HCT116 (cell line): Measurements from ENCODE around the gene BNC2. TPM values are rescaled to one million over a fixed set of nuclear protein-coding genes. Genes with fewer than 3 reads are reported as not detected.

Experiments
- ATAC-seq: fragments of 200-7000 bp; cut with Tn5 transposase; 2 replicates; pipeline ENCODE4 v1.9.1; 2020; ENCODE audit warnings: mild to moderate bottlenecking, moderate library complexity
- BruUV-seq: library from RNA; stranded (reverse); fragments of 400-500 nt; replicated peaks from 2 replicates; lab custom pipeline; 2021; lab: Mats Ljungman, UMichigan
- CTCF ChIA-PET: fragments of 300-600 bp; sonication (Branson Sonifier 250); formaldehyde crosslinking; loops from one replicate; lab custom pipeline; 2021; ENCODE audit warnings: antibody characterized with exemption; lab: Charles Lee
- POLR2A ChIA-PET: fragments of 300-600, 350-600 bp; sonication (Branson Sonifier 250); formaldehyde crosslinking; loops from one replicate; lab custom pipeline; 2021; ENCODE audit warnings: antibody characterized with exemption; lab: Charles Lee
- RAD21 ChIA-PET, 2 experiments: fragments of 300-600 bp; sonication (Branson Sonifier 250); formaldehyde crosslinking; loops; one replicate each; lab custom pipeline; 2023; ENCODE audit warnings: low total read pairs in 2 of 2; ENCODE audit not compliant: uncharacterized antibody in 2 of 2, unreplicated experiment in 2 of 2, low non-redundant PET in 1 of 2; lab: Charles Lee
- DNase-seq: peaks from one replicate; pipeline ENCODE4 v3.0.0-alpha.2; 2010; ENCODE audit warnings: low read depth, low spot score
- H2AFZ ChIP-seq: fragments of 200-600 bp; shearing (Covaris generic), sonication (generic); 2 replicates; pipeline ENCODE4 v1.6.1; 2017; ENCODE audit warnings: low read depth, mixed run types, mixed read lengths, antibody characterized with exemption, low read length; ENCODE audit not compliant: poor library complexity, severe bottlenecking
- H3K27ac ChIP-seq: 2 replicates; pipeline ENCODE4 v1.5.1; 2012; ENCODE audit warnings: low read depth, low read length
- H3K27me3 ChIP-seq: fragments of 200-600 bp; sonication (generic); 2 replicates; pipeline ENCODE4 v1.6.1; 2016; ENCODE audit warnings: mixed run types, low read length, mixed read lengths; ENCODE audit not compliant: insufficient read depth
- H3K36me3 ChIP-seq, 2 experiments: fragments of 200-500 bp in 1 of 2; fragments of 200-600 bp in 1 of 2; sonication (Bioruptor generic) in 1 of 2; sonication (generic) in 1 of 2; 2 replicates each; pipeline versions ENCODE4 v1.5.1 to v1.6.1; 2014 to 2016; ENCODE audit warnings: low read length in 2 of 2, inconsistent platforms in 1 of 2, mixed read lengths in 1 of 2, mixed run types in 1 of 2; ENCODE audit not compliant: insufficient read depth in 2 of 2, control insufficient read depth in 1 of 2
- H3K4me1 ChIP-seq, 2 experiments: fragments of 200-600 bp in 1 of 2; sonication (generic) in 1 of 2; 2 replicates each; pipeline versions ENCODE4 v1.5.1 to v1.6.1; 2012 to 2017; ENCODE audit warnings: low read length in 2 of 2, inconsistent platforms in 1 of 2, mild to moderate bottlenecking in 1 of 2, mixed read lengths in 1 of 2, mixed run types in 1 of 2, moderate library complexity in 1 of 2; ENCODE audit not compliant: insufficient read depth in 2 of 2, control insufficient read depth in 1 of 2
- H3K4me2 ChIP-seq: fragments of 200-600 bp; sonication (generic); 2 replicates; pipeline ENCODE4 v1.6.1; 2017; ENCODE audit warnings: mixed run types, low read length, mixed read lengths
- H3K4me3 ChIP-seq, 2 experiments: fragments of 200-600 bp in 1 of 2; sonication (generic) in 1 of 2; replicated peaks in 1 of 2; 2 replicates each; pipeline ENCODE4 v1.5.1; 2011 to 2016; ENCODE audit warnings: low read length in 2 of 2, control low read depth in 1 of 2, low read depth in 1 of 2, mild to moderate bottlenecking in 1 of 2, mixed read lengths in 1 of 2, mixed run types in 1 of 2
- H3K79me2 ChIP-seq: fragments of 200-600 bp; sonication (generic); 2 replicates; pipeline ENCODE4 v1.6.1; 2017; ENCODE audit warnings: mild to moderate bottlenecking, mixed run types, low read length, moderate library complexity, mixed read lengths; ENCODE audit not compliant: insufficient read depth
- H3K9ac ChIP-seq: fragments of 200-600 bp; sonication (generic); 2 replicates; pipeline ENCODE4 v1.6.1; 2016; ENCODE audit warnings: low read length, mixed read lengths
- H3K9me2 ChIP-seq: fragments of 200-600 bp; sonication (generic), shearing (Covaris generic); 2 replicates; pipeline ENCODE4 v1.6.1; 2017; ENCODE audit warnings: mixed run types, mild to moderate bottlenecking, moderate library complexity; ENCODE audit not compliant: insufficient read depth
- H3K9me3 ChIP-seq, 2 experiments: fragments of 200-500 bp in 1 of 2; fragments of 200-600 bp in 1 of 2; sonication (Bioruptor generic) in 1 of 2; sonication (generic) in 1 of 2; 2 replicates each; pipeline ENCODE4 v1.6.1; 2014 to 2017; ENCODE audit warnings: low read length in 2 of 2, mixed read lengths in 2 of 2, inconsistent platforms in 1 of 2, low read depth in 1 of 2, mild to moderate bottlenecking in 1 of 2, mixed run types in 1 of 2, moderate library complexity in 1 of 2; ENCODE audit not compliant: control insufficient read depth in 1 of 2, insufficient read depth in 1 of 2
- H4K20me1 ChIP-seq: fragments of 200-600 bp; sonication (generic), shearing (Covaris generic); 2 replicates; pipeline ENCODE4 v1.6.1; 2017; ENCODE audit warnings: mixed run types, mild to moderate bottlenecking, moderate library complexity; ENCODE audit not compliant: insufficient read depth
- CBX3 ChIP-seq: IDR thresholded peaks from 2 replicates; pipeline ENCODE4 v1.6.1; 2012; ENCODE audit warnings: low read depth
- EGR1 ChIP-seq: IDR thresholded peaks from 2 replicates; pipeline ENCODE4 v1.6.1; 2012; ENCODE audit warnings: low read depth
- ELF1 ChIP-seq: IDR thresholded peaks from 2 replicates; pipeline ENCODE4 v1.6.1; 2012; ENCODE audit warnings: low read depth, borderline replicate concordance
- EZH2phosphoT487 ChIP-seq: fragments of 200-600 bp; IDR thresholded peaks from 2 replicates; pipeline ENCODE4 v1.6.1; 2018; ENCODE audit warnings: antibody characterized with exemption, borderline replicate concordance
- JUND ChIP-seq: IDR thresholded peaks from 2 replicates; pipeline ENCODE4 v1.6.1; 2012
- POLR2A ChIP-seq: IDR thresholded peaks from 2 replicates; pipeline ENCODE4 v1.7.0; 2011; ENCODE audit warnings: borderline replicate concordance; ENCODE audit not compliant: insufficient read depth, insufficient read length; ENCODE audit errors: extremely low read depth
- SIN3A ChIP-seq: IDR thresholded peaks from 2 replicates; pipeline ENCODE4 v1.6.1; 2012; ENCODE audit warnings: low read depth
- YY1 ChIP-seq: IDR thresholded peaks from 2 replicates; pipeline ENCODE4 v1.6.1; 2011; ENCODE audit warnings: low read length, low read depth, moderate library complexity, mild to moderate bottlenecking; ENCODE audit not compliant: insufficient replicate concordance; ENCODE audit errors: extremely low read depth
- ZFX ChIP-seq: fragments of 450-650 bp; IDR thresholded peaks from 2 replicates; pipeline ENCODE4 v1.6.1; 2017
- ZNF274 ChIP-seq: fragments of 200-500 bp; sonication (Bioruptor generic); IDR thresholded peaks from 2 replicates; pipeline ENCODE4 v1.6.1; 2014; ENCODE audit warnings: mild to moderate bottlenecking, low read depth, low read length, inconsistent platforms
- intact Hi-C: fragments of 100-400 bp; cut with micrococcal nuclease; formaldehyde crosslinking; loops from 2 replicates; pipeline ENCODE4 v1.10.0; 2022
- total RNA-seq: library from RNA; stranded (reverse); gene quantifications from one replicate; pipeline ENCODE4 v1.2.1, GENCODE V29; 2021; ENCODE audit not compliant: unreplicated experiment
- TF ChIP-seq, protein P1 (sequence below), 3 experiments: fragments of 200-600 bp in 1 of 3; sonication (generic) in 1 of 3; IDR thresholded peaks in 2 of 3; conservative IDR thresholded peaks in 1 of 3; 2 replicates each; pipeline ENCODE4 v1.5.1; 2012 to 2017; ENCODE audit warnings: low read depth in 2 of 3, low read length in 2 of 3, antibody characterized with exemption in 1 of 3, borderline replicate concordance in 1 of 3, control low read depth in 1 of 3, mild to moderate bottlenecking in 1 of 3, mixed read lengths in 1 of 3, mixed run types in 1 of 3, moderate library complexity in 1 of 3; ENCODE audit not compliant: insufficient read depth in 1 of 3
- TF ChIP-seq, protein P2 (sequence below): IDR thresholded peaks from 2 replicates; pipeline ENCODE4 v1.6.1; 2012; ENCODE audit warnings: low read depth
- TF ChIP-seq, protein P3 (sequence below): IDR thresholded peaks from 2 replicates; pipeline ENCODE4 v1.6.1; 2012
- TF ChIP-seq, protein P4 (sequence below): IDR thresholded peaks from 2 replicates; pipeline ENCODE4 v1.6.1; 2012

BNC2 gene
- total RNA-seq, 1 experiment from 2014 or later = 0.37 TPM

- Histone ChIP-seq H3K36me3 (no peaks in the 10 kb centered on the region), H2AFZ (no peak overlapping the region), H3K9me2 (no peaks in the 10 kb centered on the region), H3K4me2 (no peak overlapping the region), H3K79me2 (no peaks in the 10 kb centered on the region), H3K4me1 (no peaks in the 10 kb centered on the region), H3K9me3 (no peaks in the 10 kb centered on the region), H3K27ac (no peak overlapping the region), H3K27me3 (no peaks in the 10 kb centered on the region), H4K20me1 (no peaks in the 10 kb centered on the region), H3K9ac (no peak overlapping the region), H3K4me3 (no peak overlapping the region)
- no TSS peak for BruUV-seq
- intact Hi-C loops = no loop called here
- TF ChIP-seq EZH2phosphoT487 (no peak), YY1 (no peak), SIN3A (no peak), JUND (no peak), ZFX (no peak), CBX3 (no peak), ZNF274 (no peak), EGR1 (no peak), ELF1 (no peak), POLR2A (no peak)
- TF ChIP-seq, protein P1, sequence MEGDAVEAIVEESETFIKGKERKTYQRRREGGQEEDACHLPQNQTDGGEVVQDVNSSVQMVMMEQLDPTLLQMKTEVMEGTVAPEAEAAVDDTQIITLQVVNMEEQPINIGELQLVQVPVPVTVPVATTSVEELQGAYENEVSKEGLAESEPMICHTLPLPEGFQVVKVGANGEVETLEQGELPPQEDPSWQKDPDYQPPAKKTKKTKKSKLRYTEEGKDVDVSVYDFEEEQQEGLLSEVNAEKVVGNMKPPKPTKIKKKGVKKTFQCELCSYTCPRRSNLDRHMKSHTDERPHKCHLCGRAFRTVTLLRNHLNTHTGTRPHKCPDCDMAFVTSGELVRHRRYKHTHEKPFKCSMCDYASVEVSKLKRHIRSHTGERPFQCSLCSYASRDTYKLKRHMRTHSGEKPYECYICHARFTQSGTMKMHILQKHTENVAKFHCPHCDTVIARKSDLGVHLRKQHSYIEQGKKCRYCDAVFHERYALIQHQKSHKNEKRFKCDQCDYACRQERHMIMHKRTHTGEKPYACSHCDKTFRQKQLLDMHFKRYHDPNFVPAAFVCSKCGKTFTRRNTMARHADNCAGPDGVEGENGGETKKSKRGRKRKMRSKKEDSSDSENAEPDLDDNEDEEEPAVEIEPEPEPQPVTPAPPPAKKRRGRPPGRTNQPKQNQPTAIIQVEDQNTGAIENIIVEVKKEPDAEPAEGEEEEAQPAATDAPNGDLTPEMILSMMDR (IDR thresholded peaks at IDR 0.05 in 2 of 3, conservative IDR thresholded peaks at IDR 0.05 in 1 of 3; ENCODE audit: borderline replicate concordance in 1 of 3, insufficient read depth in 1 of 3, low read depth in 2 of 3, low read length in 2 of 3) = no peak
- TF ChIP-seq, protein P2, sequence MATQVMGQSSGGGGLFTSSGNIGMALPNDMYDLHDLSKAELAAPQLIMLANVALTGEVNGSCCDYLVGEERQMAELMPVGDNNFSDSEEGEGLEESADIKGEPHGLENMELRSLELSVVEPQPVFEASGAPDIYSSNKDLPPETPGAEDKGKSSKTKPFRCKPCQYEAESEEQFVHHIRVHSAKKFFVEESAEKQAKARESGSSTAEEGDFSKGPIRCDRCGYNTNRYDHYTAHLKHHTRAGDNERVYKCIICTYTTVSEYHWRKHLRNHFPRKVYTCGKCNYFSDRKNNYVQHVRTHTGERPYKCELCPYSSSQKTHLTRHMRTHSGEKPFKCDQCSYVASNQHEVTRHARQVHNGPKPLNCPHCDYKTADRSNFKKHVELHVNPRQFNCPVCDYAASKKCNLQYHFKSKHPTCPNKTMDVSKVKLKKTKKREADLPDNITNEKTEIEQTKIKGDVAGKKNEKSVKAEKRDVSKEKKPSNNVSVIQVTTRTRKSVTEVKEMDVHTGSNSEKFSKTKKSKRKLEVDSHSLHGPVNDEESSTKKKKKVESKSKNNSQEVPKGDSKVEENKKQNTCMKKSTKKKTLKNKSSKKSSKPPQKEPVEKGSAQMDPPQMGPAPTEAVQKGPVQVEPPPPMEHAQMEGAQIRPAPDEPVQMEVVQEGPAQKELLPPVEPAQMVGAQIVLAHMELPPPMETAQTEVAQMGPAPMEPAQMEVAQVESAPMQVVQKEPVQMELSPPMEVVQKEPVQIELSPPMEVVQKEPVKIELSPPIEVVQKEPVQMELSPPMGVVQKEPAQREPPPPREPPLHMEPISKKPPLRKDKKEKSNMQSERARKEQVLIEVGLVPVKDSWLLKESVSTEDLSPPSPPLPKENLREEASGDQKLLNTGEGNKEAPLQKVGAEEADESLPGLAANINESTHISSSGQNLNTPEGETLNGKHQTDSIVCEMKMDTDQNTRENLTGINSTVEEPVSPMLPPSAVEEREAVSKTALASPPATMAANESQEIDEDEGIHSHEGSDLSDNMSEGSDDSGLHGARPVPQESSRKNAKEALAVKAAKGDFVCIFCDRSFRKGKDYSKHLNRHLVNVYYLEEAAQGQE = no peak
- TF ChIP-seq, protein P3, sequence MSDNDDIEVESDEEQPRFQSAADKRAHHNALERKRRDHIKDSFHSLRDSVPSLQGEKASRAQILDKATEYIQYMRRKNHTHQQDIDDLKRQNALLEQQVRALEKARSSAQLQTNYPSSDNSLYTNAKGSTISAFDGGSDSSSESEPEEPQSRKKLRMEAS = no peak
- TF ChIP-seq, protein P4, sequence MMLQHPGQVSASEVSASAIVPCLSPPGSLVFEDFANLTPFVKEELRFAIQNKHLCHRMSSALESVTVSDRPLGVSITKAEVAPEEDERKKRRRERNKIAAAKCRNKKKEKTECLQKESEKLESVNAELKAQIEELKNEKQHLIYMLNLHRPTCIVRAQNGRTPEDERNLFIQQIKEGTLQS = no peak
- ChIA-PET POLR2A (no interaction called here), RAD21 (no interaction called here), CTCF (no interaction called here)
- no peak for DNase-seq
- ATAC-seq = no peak
Measured at GRCh38 chr9:16830806-16831205, 39.7 kb downstream of the BNC2 start.
